Kidney (tissue), 14 donors: Measurements from ENCODE around the gene FFAR3. TPM values are rescaled to one million over a fixed set of nuclear protein-coding genes. Genes with fewer than 3 reads are reported as not detected.

ENCODE experiments used
- DNase-seq, 5 donors: peaks; one replicate each; pipeline ENCODE4 v3.0.0-alpha.2; 2013 to 2020
- FAIRE-seq: peaks from 2 replicates; lab custom pipeline; 2012; peaks lifted over from hg19 to GRCh38; lab: Jason Lieb, UNC
- H3K27ac ChIP-seq, 2 donors: one replicate each; pipeline ENCODE4 v1.7.0; 2013; ENCODE audit warnings: low read depth in 2 of 2, low read length in 2 of 2, inconsistent platforms in 1 of 2
- H3K27me3 ChIP-seq: one replicate; pipeline ENCODE4 v1.7.1; 2013; ENCODE audit warnings: low read length, inconsistent platforms; ENCODE audit not compliant: control insufficient read depth, insufficient read depth
- H3K36me3 ChIP-seq, 3 donors: one replicate each; pipeline versions ENCODE4 v1.7.0 to v1.7.1; 2013; ENCODE audit warnings: low read length in 3 of 3, control low read depth in 1 of 3, inconsistent platforms in 1 of 3; ENCODE audit not compliant: insufficient read depth in 3 of 3, control insufficient read depth in 2 of 3
- H3K4me1 ChIP-seq, 3 donors: one replicate each; pipeline versions ENCODE4 v1.7.0 to v1.7.1; 2013; ENCODE audit warnings: low read length in 3 of 3, inconsistent platforms in 1 of 3, low read depth in 1 of 3; ENCODE audit not compliant: control insufficient read depth in 2 of 3, insufficient read depth in 2 of 3
- H3K4me3 ChIP-seq, 3 donors: one replicate each; pipeline versions ENCODE4 v1.7.0 to v1.8.1; 2013; ENCODE audit warnings: low read length in 3 of 3, control low read depth in 1 of 3, inconsistent platforms in 1 of 3
- H3K9ac ChIP-seq, 3 donors: one replicate each; pipeline versions ENCODE4 v1.7.0 to v1.7.1; 2013; ENCODE audit warnings: low read length in 3 of 3, control low read depth in 1 of 3, inconsistent platforms in 1 of 3
- H3K9me3 ChIP-seq, 3 donors: one replicate each; pipeline versions ENCODE4 v1.7.0 to v1.7.1; 2013; ENCODE audit warnings: low read length in 3 of 3, control low read depth in 1 of 3, inconsistent platforms in 1 of 3; ENCODE audit not compliant: control insufficient read depth in 2 of 3, insufficient read depth in 1 of 3
- intact Hi-C: fragments of 100-400 bp; cut with DNase I; formaldehyde crosslinking; loops from one replicate; pipeline ENCODE4 v1.11.1; 2022
- polyA plus RNA-seq: library from polyadenylated mRNA; stranded (reverse); fragments of 350-450 nt; fragmentation: Illumina TruSeq; extraction: RNeasy Lipid Tissue Mini Kit (QIAGEN cat#74804); gene quantifications from one replicate; pipeline ENCODE4 v1.2.3, GENCODE V29; 2014; ENCODE audit warnings: low read depth, low replicate concordance; ENCODE audit not compliant: insufficient read depth
- total RNA-seq: library from RNA; stranded (reverse); fragmentation: NEBNext Ultra II Directional; extraction: Animal tissue kit (Norgen Biotek cat#: 25700); gene quantifications from one replicate; pipeline ENCODE4 v1.2.1, GENCODE V29; 2021
- TF ChIP-seq, protein P1 (sequence below): IDR thresholded peaks from 3 replicates; pipeline ENCODE4 v1.5.1; 2012; ENCODE audit warnings: mild to moderate bottlenecking, moderate library complexity, borderline replicate concordance; ENCODE audit not compliant: insufficient read depth; ENCODE audit errors: extremely low read depth
- donor health status: control.
- donor health status: control.
- donor health status: control.
- donor health status: control.
- donor health status: control.
- donor health status: DM: yes; HTN: yes; CAD: no.
- donor health status: Normal renal cell carcinoma (clear cell type).

The FFAR3 gene
- total and polyA plus RNA-seq, 2 donors from 2014 or later = not detected

DNA sequence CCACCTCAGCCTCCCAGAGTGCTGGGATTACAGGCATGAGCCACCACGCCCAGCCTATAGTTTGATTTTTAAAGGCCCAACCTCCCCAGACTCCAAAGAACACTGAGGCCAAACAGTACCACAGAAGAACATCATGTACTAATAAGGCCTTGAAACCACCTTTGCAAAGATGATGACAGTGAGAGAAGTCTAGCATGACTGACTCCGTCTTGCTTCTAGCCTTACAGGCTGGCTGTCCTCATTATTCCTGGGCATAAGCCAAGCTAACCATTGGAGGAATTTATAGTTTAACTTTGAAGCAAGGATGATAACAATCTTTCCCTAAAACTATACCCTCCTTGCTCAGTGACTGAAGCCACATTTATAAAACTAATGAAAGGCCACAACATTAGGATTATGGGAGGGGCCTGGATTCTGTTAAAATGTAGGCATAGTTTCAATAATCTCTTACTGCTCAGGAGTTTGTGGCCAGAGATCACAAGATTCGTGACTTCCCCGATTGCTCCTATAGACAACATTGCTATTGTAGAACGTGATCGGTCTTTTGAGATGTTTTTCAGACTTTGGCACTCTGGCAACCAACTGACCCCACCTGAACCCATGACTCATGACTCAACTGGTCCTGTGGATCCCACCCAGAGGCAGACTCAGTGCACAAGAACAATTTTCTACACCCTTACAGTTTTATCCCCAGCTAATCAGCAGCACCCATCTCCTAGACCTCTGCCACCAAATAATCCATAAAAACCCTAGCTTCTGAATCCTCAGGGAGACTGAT, 30.2 kb downstream of the FFAR3 start:
- no peak overlapping the region for H3K27ac ChIP-seq
- intact Hi-C loops = no loop called here
- no peak overlapping the region for H3K9ac ChIP-seq
- no peak for FAIRE-seq
- TF ChIP-seq, protein P1, sequence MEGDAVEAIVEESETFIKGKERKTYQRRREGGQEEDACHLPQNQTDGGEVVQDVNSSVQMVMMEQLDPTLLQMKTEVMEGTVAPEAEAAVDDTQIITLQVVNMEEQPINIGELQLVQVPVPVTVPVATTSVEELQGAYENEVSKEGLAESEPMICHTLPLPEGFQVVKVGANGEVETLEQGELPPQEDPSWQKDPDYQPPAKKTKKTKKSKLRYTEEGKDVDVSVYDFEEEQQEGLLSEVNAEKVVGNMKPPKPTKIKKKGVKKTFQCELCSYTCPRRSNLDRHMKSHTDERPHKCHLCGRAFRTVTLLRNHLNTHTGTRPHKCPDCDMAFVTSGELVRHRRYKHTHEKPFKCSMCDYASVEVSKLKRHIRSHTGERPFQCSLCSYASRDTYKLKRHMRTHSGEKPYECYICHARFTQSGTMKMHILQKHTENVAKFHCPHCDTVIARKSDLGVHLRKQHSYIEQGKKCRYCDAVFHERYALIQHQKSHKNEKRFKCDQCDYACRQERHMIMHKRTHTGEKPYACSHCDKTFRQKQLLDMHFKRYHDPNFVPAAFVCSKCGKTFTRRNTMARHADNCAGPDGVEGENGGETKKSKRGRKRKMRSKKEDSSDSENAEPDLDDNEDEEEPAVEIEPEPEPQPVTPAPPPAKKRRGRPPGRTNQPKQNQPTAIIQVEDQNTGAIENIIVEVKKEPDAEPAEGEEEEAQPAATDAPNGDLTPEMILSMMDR = no peak
- DNase-seq = peak in 1 of 5 donors; percentile 11
- H3K27me3 ChIP-seq = no peaks in the 10 kb centered on the region
- H3K36me3 ChIP-seq = no peaks in the 10 kb centered on the region
- no peak overlapping the region for H3K4me3 ChIP-seq
- H3K4me1 ChIP-seq = no peaks in the 10 kb centered on the region
- no peaks in the 10 kb centered on the region for H3K9me3 ChIP-seq

DNA sequence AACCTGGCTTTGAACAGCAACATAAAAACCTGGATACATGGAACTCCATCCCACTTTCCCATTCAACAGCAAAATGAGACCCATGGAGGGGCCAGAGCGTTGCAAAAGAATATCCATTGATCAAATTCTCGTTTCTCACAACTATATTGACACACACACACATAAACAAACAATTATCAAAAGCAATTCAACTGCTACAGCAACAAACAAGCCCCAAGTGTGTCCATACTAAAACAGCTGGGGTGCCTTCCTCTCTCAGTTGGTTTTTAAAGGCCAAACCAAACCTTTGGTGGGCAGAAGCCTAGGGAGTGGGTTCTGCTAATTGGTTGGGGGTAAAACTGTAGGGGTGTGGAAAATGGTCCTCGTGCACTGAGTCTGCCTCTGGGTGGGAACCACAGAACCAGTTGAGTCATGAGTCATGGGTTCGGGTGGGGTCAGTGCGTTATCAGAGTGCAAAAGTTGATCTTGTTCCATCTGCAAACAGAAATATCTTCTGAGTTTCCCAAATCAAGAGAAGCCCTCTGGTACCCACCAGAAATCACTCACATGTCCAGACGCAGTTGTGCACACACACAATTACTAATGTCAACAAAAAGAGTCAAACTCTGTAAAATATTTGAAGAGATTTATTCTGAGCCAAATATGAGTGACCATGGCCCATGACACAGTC, 31.1 kb downstream of the FFAR3 start:
- no peak for FAIRE-seq

DNA sequence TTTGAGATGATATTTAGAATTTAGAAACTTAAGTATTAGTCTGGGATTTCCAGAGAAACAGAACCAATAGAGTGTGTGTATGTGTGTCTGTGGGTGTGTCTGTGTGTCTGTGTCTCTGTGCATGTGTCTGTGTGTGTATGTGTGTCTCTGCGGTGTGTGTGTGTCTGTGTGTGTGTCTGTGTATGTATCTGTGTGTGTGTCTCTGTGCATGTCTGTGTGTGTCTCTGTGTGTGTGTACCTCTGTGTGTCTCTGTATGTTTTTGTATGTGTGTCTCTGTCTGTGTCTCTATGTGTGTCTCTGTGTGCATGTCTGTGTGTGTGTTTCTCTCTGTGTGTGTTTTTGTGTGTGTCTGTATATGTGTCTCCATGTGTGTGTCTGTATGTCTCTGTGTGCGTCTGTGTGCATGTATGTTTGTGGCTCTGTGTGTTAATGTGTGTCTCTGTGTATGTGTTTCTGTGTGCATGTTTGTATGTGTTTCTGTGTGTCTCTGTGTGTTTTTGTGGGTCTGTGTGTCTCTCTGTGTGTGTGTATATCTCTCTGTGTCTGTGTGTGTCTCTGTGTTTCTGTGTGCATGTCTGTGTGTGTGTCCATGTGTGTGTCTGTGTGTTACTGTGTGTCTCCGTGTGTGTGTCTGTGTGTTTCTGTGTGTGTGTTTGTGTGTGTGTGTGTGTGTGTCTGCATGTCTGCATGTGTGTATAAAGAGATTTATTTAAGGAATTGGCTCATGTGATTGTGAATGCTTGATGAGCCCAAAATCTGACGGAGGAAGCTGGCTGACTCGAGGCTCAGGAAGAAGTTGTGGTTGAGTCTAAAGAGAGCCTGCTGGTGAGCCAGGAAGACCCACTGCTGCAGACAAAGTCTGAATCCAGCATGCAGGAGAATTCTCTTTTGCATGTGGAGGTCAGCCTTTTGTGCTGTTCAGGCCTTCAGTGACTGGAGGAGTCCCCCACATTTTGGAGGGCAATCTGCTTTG, 34.8 kb downstream of the FFAR3 start:
- DNase-seq (no peak), FAIRE-seq (no peak)
- TF ChIP-seq, protein P1 = no peak
- H3K27ac ChIP-seq = no peak overlapping the region
- no peaks in the 10 kb centered on the region for H3K27me3 ChIP-seq
- intact Hi-C loops = no loop called here
- no peaks in the 10 kb centered on the region for H3K36me3 ChIP-seq
- no peaks in the 10 kb centered on the region for H3K9me3 ChIP-seq
- H3K9ac ChIP-seq = no peak overlapping the region
- H3K4me3 ChIP-seq = no peak overlapping the region
- H3K4me1 ChIP-seq = no peaks in the 10 kb centered on the region

More for the DNA sequence above, 31.1 kb downstream of the FFAR3 start:
- Histone ChIP-seq H3K36me3 (no peaks in the 10 kb centered on the region), H3K9ac (no peak overlapping the region), H3K9me3 (no peaks in the 10 kb centered on the region), H3K27me3 (no peaks in the 10 kb centered on the region), H3K4me3 (no peak overlapping the region), H3K4me1 (no peaks in the 10 kb centered on the region), H3K27ac (no peak overlapping the region)
- intact Hi-C loops = no loop called here
- no peak for DNase-seq
- TF ChIP-seq, protein P1 = no peak
